Measurements from ENCODE around the gene PHETA1.

PHETA1 gene, protein sequence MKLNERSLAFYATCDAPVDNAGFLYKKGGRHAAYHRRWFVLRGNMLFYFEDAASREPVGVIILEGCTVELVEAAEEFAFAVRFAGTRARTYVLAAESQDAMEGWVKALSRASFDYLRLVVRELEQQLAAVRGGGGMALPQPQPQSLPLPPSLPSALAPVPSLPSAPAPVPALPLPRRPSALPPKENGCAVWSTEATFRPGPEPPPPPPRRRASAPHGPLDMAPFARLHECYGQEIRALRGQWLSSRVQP

DNA sequence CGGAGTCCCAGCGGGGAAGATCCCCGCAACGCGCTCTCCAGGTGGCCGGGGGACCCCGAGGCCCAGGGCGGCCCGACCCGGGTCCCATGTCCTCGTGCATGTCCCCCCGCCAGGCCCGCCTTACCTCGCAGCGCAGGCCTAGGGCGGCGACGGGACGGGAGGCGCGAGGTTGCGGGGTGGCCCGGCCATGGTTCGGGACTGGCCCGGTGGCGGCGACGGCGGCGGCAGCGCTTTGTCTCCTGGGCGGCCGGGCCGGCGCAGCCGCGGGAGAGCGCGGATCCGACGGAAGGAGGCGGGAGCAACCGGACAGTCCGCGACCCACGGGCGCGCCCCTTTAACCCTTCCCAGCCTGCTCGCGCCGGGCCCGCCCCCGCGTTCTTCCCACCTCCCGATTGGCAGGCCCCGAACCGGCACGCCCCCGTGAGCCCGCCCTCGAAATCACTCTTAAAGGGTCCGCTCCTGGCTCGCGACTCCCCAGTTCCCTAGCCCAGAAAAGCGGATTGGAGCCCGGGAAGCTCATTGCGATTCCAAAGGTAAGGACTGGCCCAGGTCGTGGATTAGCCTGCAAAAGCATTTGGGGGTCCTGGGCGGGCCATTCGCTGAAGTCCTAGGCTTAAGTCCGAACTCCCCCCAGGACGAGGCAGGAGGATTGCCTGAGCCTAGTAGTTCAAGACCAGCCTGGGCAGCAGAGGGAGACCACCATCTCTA, at the start of gene PHETA1:
TSS of gene PHETA1 (minus strand) at position 308 of the 708 bp plus-strand sequence. CDS start 5,668 bp downstream, outside the sequence.
- peak; percentile 57 to 71 for DNase-seq

DNA sequence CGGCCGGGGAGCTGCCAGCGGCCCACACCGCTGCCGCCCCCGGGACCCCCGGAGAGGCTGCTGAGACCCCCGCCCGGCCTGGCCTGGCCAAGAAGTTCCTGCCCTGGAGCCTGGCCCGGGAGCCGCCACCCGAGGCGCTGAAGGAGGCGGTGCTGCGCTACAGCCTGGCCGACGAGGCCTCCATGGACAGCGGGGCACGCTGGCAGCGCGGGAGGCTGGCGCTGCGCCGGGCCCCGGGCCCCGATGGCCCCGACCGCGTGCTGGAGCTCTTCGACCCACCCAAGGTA, 49.6 kb upstream of the PHETA1 start:
- DNase-seq: no peak

DNA sequence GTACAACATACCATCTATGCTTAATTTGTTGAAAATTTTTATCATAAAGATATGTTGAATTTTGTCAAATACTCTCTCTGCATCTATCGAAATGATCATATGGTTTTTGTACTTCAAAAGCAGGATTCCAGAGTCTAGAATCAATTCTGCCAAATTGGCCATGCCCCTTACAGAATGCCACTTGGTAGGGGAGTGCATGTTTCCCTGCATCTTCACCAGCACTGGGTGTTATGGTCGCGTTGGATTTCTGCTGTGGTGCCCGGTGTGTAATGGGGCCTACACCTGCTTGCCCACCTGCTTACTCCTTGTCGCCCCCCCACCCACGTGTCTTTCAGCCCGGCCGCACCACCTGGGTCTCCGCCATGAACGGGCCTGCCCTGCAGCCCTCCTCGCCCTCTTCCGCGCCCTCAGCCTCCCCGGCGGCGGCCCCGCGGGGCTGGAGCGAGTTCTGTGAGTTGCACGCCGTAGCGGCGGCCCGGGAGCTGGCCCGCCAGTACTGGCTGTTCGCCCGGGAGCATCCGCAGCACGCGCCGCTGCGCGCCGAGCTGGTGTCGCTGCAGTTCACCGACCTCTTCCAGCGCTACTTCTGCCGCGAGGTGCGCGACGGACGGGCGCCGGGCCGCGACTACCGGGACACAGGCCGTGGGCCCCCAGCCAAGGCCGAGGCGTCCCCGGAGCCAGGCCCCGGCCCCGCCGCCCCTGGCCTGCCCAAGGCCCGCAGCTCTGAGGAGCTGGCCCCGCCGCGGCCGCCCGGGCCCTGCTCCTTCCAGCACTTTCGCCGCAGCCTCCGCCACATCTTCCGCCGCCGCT, 49.1 kb upstream of the PHETA1 start:
- DNase-seq: no peak

DNA sequence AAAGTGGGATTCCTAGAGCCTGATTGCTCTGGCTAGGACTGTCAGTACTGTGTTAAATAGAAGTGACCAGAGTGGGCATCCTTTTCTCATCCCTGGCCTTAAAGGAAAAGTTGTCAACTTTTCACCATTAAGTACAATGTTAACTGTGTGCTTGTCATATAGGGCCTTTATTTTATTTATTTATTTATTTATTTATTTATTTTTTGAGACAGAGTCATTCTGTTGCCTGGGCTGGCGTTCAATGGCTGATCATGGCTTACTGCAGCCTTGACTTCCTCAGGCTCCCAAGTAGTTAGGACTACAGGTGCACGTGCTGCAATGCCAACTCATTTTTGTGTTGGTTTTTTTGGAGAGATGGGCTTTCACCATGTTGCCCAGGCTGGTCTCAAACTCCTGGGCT, 48.4 kb upstream of the PHETA1 start:
- DNase-seq: no peak

DNA sequence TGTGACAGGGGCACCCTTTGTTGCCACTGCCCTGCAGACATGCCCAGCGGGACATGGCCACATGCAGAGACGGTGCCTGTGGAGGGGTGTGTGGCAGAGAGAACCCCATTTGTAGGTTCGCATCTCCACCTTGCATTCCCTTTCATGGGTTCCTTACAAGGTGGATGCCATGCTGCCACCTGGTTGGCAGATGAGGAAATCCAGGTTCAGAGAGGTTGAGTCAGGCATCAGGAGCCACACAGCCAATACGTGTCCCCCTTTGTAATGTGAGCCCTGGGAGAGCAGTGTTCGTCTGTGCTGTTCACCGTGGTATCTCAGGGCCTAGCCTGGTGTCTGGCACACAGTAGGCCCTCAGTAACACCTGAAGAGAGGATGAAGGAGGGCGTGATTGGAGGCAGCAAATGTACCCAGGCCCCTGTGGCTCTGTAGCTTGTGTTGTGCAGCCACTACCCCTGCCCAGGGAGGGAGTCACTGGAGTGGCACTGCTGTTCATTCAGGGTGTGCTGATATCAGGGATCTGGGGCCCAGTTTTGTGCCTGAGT, 45.9 kb upstream of the PHETA1 start:
- DNase-seq: no peak

DNA sequence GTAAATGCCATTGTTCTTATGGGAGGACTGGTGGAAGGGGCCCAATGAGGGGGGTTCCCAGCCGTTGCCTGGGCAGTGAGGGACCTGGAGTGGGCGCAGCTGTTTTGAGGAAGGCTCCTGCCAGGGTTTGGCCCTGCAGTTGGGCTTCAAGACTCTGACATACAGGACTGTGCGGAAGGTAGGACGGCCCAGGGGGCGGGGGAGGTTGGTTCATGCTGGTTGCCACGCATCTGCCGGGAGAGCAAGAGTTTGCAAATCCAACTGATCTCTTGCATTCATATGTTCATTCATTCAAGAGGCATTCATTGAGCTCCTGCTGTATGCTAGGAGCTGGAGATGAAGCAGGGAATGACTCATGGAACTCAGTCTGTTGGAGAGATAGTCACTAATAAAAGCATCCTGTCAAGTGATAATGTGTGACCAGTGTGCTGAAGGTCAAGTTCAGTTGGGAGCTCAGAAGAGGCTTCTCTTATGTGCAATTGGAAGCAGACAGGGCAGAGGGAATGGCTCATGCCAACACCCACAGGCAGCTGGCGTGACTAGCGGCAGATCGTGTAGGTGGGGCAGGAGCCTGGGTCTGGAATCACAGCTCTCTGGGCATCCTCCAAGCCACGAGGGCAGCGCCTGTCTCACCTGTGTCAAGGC, 44.7 kb upstream of the PHETA1 start:
- no peak for DNase-seq

DNA sequence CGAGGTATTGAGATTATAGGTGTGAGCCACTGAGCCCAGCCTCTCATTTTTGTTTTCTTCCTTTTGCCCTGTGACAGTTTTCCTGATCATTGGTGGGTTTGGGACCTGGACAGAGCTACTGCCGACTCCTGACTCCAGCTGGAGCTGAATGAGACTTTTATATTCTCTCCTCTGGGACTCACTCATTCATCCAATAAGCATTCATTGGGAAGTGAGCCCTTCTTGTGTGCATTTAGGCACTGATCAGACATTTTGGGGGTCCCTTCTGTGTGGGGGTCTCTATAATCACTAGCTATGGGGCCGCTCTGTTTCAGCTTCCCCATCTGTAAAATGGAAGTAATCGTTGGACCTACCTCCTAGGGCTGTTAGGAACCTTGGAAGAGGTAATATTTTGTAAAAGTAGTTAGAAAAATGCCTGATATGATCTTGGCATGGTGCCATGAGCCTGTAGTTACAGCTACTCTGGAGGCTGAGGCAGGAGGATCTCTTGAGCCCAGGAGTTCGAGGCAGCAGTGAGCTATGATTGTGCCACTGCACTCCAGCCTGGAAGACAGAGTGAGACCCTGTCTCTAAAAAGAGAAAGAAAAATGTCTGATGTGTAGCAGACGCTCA, 44.0 kb upstream of the PHETA1 start:
- no peak for DNase-seq

DNA sequence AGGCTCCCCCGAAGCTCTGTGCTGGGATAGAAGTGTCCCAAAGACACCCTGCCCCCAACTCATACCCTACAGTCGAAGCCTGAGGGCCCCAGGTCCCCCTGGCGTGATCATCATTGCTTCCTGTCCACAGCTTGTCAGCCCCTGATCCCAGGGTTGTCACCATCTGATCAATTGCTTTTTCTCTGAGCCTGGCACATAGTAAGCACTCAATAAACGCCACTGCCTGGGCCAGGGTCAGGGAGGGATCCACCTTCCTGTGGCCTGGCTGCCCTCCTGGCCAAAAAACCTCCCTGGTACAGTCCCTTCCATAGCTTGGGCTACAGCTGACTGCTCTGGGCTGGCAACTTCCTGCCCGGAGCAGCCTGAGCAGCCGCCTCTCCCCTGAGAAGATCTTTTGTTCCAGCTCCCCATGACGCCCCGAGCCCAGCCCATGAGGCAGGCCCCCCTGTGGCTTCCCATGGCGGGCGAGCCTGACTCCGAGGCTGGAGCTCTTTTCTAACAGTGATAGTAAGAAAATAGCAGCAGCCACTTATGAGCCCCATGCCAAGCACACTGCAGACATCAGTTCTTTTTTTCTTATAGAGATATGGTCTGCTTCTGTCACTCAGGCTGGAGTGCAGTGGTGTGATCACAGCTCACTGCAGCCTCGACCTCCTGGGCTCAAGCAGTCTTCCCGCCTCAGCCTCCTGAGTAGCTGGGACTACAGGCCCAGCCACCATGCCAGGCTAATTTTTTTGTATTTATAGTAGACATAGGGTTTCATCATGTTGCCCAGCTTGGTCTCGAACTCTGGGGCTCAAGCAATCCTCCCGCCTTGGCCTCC, 43.3 kb upstream of the PHETA1 start:
- no peak for DNase-seq

DNA sequence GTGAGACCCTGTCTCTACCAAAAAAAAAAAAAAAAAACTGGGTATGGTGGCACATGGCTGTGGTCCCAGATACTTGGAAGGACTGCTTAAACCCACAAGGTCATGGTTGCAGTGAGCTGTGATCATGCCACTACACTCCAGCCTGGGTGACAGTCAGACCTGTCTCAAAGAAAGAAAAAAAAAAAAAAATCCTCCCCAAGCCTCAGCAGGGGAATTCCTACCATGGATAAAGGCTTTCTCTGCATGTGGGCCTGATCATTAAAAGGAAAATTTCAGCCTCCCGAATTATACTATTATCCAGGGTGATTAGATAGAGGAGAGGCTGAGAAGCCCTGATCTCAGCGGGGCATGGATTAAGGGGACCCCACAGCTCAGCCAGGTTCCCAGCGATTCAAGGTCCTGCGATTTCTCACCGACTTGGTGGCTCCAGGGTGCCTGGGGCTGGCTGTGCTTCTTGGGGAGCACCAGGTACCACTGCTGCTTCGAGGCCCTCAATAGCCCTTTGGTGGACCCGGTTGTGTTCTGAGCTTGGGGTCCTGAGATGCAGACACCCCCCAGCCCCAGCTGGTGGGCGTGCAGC, 42.4 kb upstream of the PHETA1 start:
- DNase-seq: no peak

DNA sequence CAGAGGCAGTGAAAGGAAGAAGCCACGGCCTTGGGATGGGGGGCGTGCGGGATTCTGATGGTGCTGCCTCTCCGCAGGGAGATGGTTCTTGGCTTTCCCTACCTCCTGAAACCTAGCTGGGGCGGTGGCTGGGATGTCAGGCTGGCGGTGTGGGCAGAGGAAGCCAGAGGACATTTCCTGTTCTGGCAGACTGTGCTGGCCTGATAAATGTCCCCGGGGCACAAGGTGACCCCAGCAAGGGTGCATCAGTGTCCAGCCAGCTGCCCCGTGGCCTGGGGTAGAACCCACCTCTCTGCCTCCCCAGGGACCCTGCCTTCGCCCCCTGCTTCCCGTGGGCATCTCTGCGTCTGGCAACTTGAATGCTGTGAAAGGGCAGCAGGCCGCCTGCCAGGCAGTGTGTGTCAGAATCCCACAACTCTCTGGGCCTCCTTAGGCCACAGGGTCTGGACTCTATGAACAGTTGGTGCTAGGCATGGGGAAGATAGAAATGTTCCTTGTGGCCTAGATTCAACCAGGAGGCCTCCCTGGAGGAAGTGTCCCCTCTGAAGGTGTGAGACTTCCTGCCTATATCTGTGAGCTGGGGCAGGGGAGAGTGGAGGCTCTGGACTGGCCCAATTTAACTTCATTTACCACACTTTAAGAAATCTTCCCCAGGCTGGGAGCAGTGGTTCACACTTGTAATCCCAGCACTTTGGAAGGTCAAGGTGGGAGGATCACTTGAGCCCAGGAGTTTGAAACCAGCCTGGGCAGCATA, 41.7 kb upstream of the PHETA1 start:
- no peak for DNase-seq

DNA sequence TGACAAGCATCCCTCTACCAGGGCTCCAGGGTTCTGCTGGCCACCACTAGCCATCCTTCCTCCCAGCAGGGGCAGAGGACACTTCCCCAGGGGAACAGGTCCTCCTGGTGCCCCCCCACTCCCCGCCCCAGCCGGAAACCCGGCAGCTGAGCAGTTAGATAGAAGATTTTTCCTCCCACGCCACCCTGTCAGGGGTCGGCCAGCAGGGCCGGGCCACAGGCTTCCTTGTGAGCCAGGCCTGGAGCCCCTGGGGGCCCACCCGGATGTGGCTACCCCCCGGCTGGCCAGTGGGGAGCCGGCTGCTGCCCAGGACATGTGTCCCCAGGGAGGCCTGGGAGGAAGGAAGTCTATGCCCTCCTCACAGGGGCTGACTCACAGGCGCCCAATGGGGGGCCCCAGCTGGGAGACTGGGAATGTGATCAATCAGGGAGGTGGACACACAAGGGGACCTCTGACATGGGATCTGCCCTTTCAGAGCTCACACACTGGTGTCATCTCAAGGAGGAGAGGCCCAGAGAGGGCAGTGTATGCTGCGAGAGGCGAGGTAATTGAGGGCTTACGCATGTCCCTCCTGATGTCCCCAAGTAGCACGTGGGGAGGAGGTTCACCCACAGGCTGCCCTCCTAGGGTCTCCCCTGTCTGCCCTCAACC, 41.0 kb upstream of the PHETA1 start:
- DNase-seq: no peak

DNA sequence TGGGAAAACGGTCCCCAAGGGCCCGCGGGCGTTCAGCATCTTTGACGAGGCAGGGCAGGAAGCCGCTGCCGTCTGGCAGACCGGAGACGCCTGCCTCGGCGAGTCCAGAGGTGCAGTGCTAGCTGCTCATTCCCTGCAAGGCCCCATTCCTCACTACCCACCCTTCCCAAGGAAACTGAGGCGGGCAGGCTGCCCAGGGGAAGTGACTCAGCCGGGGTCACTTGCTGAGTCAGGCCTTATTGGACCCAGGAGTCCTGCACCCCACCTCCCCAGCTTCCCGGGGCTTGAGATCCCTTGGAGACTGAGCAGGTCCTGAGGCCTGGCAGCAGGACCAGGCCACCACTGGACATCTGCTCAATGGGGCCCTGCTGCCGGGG, 40.5 kb upstream of the PHETA1 start:
- DNase-seq: no peak

DNA sequence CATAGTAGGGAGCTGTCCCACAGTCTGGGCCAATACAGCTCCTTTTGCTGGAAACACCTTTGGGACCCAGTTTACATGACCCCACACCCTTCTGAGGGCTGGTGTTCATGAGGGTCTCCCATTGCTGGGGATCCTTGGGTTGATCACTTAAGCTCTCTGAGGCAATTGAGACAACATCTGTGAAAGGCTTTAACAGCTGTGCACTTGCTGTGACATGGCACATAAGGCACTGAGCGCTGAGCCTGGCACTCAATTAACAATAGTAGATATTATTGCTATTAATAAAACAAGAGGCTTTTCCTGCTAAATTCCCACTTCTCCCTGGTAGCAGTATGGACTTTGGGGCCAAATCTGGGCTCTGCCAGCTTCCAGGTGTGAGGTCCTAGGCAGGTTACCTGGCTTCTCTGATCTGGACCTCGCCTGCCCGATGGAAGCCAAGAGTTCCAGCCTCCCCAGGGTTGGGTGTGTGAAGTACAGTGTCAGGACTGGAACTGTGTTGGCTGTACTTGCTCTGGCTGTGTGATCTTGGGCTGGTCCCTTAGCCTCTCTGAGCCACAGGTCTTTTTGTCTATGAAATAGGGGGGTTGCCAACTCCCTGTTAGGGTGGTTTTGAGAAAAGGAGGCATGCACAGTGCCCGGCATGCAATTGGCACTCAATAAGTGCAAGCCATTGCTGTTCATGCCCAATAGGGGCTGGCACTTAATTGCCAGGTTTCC, 39.9 kb upstream of the PHETA1 start:
- DNase-seq: no peak

DNA sequence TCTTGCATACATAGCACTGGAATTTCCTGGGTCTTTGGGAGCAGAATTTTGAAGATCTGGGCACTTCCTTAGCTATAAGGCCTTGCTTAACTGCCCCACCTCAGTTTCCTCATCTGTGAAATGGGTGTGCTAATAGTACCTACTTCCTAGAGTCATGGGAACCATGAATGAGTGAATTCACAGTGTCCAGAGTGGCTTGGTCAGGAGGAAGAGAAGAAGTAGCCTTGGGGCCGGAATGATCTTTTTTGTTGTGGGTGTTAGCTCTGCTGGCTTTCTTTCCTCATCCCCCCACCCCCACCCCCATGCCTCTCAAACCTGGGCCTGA, 39.2 kb upstream of the PHETA1 start:
- no peak for DNase-seq

DNA sequence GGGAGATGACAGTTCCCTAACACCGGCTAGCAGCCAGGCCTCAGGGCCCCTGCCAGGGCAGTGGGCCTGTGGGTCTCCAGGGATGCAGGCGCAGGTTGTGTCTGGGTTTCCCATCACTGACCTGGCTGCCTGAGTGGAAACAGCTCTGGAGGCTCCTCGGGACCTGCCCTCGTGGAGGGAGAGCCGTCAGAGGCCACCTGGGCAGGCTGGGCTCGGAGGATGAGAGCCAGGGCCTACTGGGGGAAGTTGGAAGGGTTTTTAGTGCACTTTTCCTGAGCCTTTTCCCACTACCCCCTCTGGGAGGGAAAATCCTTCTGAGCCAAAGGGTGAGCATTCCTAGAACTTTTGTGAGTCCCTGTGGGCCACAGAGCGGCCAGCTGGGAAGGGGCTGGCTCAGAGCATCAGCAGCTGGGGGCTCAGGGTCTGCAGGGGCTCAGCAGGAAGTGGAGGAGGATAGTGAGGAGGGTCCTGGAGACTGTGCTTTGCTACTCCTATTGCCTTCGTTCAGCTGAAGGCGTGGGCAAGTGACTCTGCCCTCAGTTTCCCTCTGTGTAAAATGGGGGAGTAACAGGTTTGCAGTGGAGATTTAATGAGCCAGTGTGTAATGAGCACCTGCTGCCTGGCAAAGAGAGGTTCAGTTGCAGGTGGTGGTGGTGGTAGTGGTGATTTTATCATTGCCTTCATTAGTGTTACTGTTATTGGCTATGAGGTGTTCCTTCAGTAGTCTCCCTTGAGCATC, 38.7 kb upstream of the PHETA1 start:
- no peak for DNase-seq

DNA sequence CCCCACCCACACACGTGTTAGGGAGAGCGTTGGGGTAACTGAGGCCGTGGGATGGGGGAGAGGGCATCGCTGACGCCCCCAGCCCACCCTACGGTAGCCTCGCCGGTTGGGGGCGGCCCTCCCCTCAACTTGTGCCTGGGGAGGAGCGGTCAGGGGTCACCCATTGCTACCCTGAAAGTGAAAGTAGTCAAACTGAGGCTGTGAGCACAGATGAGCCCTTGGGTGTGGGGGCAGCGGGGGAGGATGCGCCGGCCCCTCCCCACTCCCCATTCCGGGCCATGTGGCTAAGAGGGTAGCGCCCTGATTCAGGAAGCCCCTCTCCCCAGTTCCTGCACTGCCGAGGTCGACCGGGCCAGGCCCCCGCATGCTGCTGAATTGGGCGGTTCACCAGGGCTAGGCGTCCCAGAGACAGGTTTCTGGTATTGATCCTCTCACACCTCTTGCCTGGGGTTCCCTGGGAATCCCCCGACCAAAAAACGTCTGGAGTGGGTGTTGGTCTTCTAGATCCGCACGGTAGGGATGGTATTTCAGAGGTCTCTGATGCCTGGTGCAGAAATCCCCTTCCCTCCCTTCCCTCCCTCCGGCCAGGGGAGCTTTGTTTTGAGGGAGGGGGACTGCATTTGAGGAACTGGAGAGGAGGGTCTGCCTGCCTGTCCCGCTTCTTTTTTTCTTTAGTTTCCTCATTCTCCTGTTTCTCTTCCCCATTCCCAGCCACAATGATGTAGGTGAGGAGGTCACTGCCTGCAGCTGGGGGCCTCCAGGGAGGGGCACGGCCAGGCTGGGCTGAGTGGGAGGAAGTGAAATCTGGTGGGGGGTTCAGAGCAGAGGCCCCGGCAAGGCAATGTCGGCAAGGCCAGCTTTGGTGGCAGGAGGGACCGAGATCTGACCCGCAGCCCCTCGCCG, 37.8 kb upstream of the PHETA1 start:
- DNase-seq: no peak

DNA sequence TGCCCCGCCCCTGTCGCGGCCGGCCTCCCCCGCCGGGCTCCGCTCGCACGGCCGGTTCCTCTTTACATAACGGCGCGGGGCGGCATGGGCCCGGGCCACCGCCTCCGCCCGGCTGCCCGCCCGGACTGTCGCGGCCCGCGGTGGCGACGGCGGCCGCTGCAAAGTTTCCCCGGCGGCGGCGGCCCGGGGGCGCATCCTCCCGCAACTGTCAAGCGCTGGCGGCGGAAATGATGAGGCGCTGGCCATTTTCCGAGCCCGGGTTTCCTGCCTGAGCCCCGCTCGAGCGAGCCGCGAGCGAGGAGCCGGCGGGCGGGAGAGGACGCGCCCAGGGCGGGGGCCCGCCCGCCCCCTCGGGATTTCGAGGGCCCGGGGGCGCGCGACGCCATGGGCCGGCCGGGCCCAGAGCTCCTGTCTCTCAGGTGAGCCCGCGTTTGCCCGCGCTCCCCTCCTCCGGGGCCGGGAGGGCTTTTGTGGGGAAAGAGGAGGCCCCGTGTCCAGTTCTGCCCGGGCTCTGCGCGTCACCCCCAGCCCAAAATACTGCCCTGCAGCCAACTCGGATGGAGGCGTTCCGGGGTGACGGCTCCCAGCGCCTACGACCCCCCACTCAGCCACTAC, 37.1 kb upstream of the PHETA1 start, which contains the start of gene SH2B3:
TSS of gene SH2B3 (plus strand) at position 65 of the 615 bp plus-strand sequence. CDS start 12,223 bp downstream, outside the sequence.
- DNase-seq: no peak

Measured in cerebellar nuclear complex (tissue), 1 donor.